ENCODE data around the gene UNC13B.

Gene UNC13B

GRCh38 chr9:35225677-35226076 lies 63.9 kb downstream of the UNC13B start:
- in situ Hi-C loops (cut with HindIII; ENCODE audit: low sequenced_read_pairs), result no loop called here

GRCh38 chr9:35226651-35227050 lies 64.8 kb downstream of the UNC13B start:
- no peak overlapping the region for H3K4me3 ChIP-seq (ENCODE audit: low read depth, low read length)
- no peak for TF ChIP-seq CTCF (IDR thresholded peaks at IDR 0.05; ENCODE audit: low read depth, low read length, missing control alignments)
- DNase-seq (ENCODE audit: low read depth), result no peak
- in situ Hi-C loops (cut with HindIII; ENCODE audit: low sequenced_read_pairs), result no loop called here

More at GRCh38 chr9:35225677-35226076, 63.9 kb downstream of the UNC13B start:
- no peak for TF ChIP-seq CTCF (IDR thresholded peaks at IDR 0.05; ENCODE audit: low read depth, low read length, missing control alignments)
- no peak for DNase-seq (ENCODE audit: low read depth)
- H3K4me3 ChIP-seq (ENCODE audit: low read depth, low read length), result no peak overlapping the region

- in situ Hi-C loops (cut with HindIII; ENCODE audit: low sequenced_read_pairs), result no loop called here
- no peak for DNase-seq (ENCODE audit: low read depth)
- no peak for TF ChIP-seq CTCF (IDR thresholded peaks at IDR 0.05; ENCODE audit: low read depth, low read length, missing control alignments)
- H3K4me3 ChIP-seq (ENCODE audit: low read depth, low read length), result no peak overlapping the region
These were observed 65.5 kb downstream of the UNC13B start for GRCh38 chr9:35227284-35227683.

- in situ Hi-C loops (cut with HindIII; ENCODE audit: low sequenced_read_pairs), result no loop called here
- TF ChIP-seq CTCF (IDR thresholded peaks at IDR 0.05; ENCODE audit: low read depth, low read length, missing control alignments), result no peak
- no peak overlapping the region for H3K4me3 ChIP-seq (ENCODE audit: low read depth, low read length)
- no peak for DNase-seq (ENCODE audit: low read depth)
These were observed 67.4 kb downstream of the UNC13B start for GRCh38 chr9:35229066-35229778.

GRCh38 chr9:35229779-35230143 lies 68.0 kb downstream of the UNC13B start:
- no peak overlapping the region for H3K4me3 ChIP-seq (ENCODE audit: low read depth, low read length)
- TF ChIP-seq CTCF (IDR thresholded peaks at IDR 0.05; ENCODE audit: low read depth, low read length, missing control alignments), result no peak
- in situ Hi-C loops (cut with HindIII; ENCODE audit: low sequenced_read_pairs), result no loop called here
- no peak for DNase-seq (ENCODE audit: low read depth)

- no peak for TF ChIP-seq CTCF (IDR thresholded peaks at IDR 0.05; ENCODE audit: low read depth, low read length, missing control alignments)
- in situ Hi-C loops (cut with HindIII; ENCODE audit: low sequenced_read_pairs), result no loop called here
- DNase-seq (ENCODE audit: low read depth), result no peak
- no peak overlapping the region for H3K4me3 ChIP-seq (ENCODE audit: low read depth, low read length)
These were observed 71.2 kb downstream of the UNC13B start for GRCh38 chr9:35232867-35233544.

Data from astrocyte of the cerebellum (primary cell).